ENCODE measurements around the gene COMT. TPM values are rescaled to one million over a fixed set of nuclear protein-coding genes. Genes with fewer than 3 reads are reported as not detected.

COMT gene
- total and polyA plus RNA-seq, 2 experiments from 2014 or later = 490 to 508 TPM

DNA sequence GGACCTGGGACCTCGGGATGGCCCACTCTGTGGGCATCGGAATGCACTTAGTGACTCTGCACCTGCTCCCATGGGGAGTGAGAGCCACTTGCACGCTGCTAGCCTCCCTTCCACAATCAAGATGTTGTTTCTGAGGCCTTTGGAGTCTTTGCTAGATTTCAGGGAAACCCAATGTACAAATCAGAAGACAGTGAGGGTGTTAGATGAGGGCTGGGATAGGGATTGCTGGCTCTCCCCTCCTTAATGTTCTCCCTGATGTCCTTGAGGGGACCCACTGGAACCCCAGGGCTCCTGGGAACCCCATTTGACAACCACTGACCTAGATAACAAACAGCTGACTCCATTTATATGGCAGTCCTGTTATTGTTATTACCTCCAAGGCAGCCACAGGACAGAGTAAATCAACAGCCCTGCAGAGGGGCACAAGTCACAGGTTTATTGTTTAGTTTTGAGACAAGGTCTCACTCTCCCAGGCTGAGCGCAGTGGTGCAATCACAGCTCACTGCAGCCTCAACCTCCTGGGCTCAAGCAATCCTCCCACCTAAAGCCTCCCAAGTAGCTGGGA is 31.3 kb upstream of the COMT start:
- 28 to 29% methylated on average over 4 of the region's 4 CpGs for WGBS, 2 experiments (ENCODE audit: low coverage in 1 of 2, low lambda C conversion rate in 2 of 2, missing lambda C conversion rate in 2 of 2)
- in situ Hi-C loops (cut with MboI) = no loop called here

DNA sequence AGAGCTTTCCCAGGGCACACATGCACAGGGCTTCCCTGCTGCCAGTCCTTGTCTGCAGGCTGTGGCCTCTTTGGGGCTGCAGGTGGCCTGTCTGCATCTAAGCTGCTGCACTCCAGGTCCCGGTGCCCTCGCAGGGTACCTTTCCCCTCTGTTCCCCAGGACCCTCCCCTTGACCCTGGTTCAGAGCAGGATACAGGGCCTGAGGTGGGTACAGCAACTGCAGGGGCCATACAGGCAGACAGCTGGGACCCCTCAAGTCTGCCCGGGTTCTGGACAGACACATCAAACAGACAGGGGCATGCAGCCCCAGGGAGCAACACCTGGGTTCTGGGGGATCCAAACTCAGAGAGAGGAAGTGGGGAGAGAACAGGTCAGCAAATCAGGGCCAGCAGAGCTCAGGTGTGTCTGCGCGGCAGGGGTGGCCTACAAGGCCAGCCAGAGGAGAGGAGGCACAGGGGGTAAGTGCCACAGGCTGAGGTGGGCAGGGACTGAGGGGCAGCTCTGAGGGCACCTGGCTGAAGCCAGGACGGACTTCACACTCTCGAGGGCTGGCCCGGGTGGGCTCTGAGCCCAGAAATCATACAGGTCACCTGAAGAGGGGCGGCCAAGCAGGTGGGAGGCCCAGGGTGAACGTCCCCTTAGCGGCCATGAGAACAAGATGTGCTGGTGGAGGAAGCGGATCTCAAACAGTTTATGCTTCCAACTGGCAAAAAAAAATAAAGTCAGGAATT is 29.9 kb upstream of the COMT start:
- H3K9ac ChIP-seq = no peak overlapping the region
- no peaks in the 10 kb centered on the region for H3K27me3 ChIP-seq (replicated peaks; ENCODE audit: insufficient read depth)
- no peak overlapping the region for H2AFZ ChIP-seq
- no peak overlapping the region for H3K4me2 ChIP-seq (ENCODE audit: unreplicated experiment)
- H3K9me3 ChIP-seq (ENCODE audit: low read depth) = no peaks in the 10 kb centered on the region
- WGBS, 2 experiments (ENCODE audit: low coverage in 1 of 2, low lambda C conversion rate in 2 of 2, missing lambda C conversion rate in 2 of 2) = 95 to 99% methylated on average over 12 of the region's 12 CpGs
- H3K79me2 ChIP-seq (ENCODE audit: insufficient read depth) = no peaks in the 10 kb centered on the region
- H3K27ac ChIP-seq = no peak overlapping the region
- no peak overlapping the region for H3K4me3 ChIP-seq
- no peaks in the 10 kb centered on the region for H3K9me2 ChIP-seq (ENCODE audit: insufficient read depth)
- in situ Hi-C loops (cut with MboI) = no loop called here
- no peaks in the 10 kb centered on the region for H4K20me1 ChIP-seq (ENCODE audit: insufficient read depth)
- DNase-seq = no peak
- peaks cover 7% of the 10 kb centered on the region; the same call in 1 of the 2 replicates for H3K36me3 ChIP-seq (ENCODE audit: low read depth)
- H3K4me1 ChIP-seq (ENCODE audit: insufficient read depth) = no peaks in the 10 kb centered on the region
- TF ChIP-seq EZH2phosphoT487 (IDR thresholded peaks at IDR 0.05; ENCODE audit: insufficient read depth, low read depth) (no peak), EZH2 (IDR thresholded peaks at IDR 0.05; ENCODE audit: insufficient read depth, poor library complexity, severe bottlenecking) (no peak)
- no peaks in the 10 kb centered on the region for H3F3A ChIP-seq (ENCODE audit: insufficient read depth)

More for the DNA sequence above, 31.3 kb upstream of the COMT start:
- TF ChIP-seq EZH2phosphoT487 (IDR thresholded peaks at IDR 0.05; ENCODE audit: insufficient read depth, low read depth) = no peak
- no peak for TF ChIP-seq EZH2 (IDR thresholded peaks at IDR 0.05; ENCODE audit: insufficient read depth, poor library complexity, severe bottlenecking)
- Histone ChIP-seq H3F3A (ENCODE audit: insufficient read depth) (no peaks in the 10 kb centered on the region), H3K9me3 (ENCODE audit: low read depth) (no peaks in the 10 kb centered on the region), H3K79me2 (ENCODE audit: insufficient read depth) (no peaks in the 10 kb centered on the region), H3K4me1 (ENCODE audit: insufficient read depth) (no peaks in the 10 kb centered on the region), H3K9ac (no peak overlapping the region), H3K36me3 (ENCODE audit: low read depth) (peaks cover 7% of the 10 kb centered on the region; the same call in 1 of the 2 replicates), H3K4me3 (no peak overlapping the region), H4K20me1 (ENCODE audit: insufficient read depth) (no peaks in the 10 kb centered on the region), H3K9me2 (ENCODE audit: insufficient read depth) (no peaks in the 10 kb centered on the region), H3K4me2 (ENCODE audit: unreplicated experiment) (no peak overlapping the region), H2AFZ (no peak overlapping the region), H3K27ac (no peak overlapping the region), H3K27me3 (replicated peaks; ENCODE audit: insufficient read depth) (no peaks in the 10 kb centered on the region)
- DNase-seq = no peak

DNA sequence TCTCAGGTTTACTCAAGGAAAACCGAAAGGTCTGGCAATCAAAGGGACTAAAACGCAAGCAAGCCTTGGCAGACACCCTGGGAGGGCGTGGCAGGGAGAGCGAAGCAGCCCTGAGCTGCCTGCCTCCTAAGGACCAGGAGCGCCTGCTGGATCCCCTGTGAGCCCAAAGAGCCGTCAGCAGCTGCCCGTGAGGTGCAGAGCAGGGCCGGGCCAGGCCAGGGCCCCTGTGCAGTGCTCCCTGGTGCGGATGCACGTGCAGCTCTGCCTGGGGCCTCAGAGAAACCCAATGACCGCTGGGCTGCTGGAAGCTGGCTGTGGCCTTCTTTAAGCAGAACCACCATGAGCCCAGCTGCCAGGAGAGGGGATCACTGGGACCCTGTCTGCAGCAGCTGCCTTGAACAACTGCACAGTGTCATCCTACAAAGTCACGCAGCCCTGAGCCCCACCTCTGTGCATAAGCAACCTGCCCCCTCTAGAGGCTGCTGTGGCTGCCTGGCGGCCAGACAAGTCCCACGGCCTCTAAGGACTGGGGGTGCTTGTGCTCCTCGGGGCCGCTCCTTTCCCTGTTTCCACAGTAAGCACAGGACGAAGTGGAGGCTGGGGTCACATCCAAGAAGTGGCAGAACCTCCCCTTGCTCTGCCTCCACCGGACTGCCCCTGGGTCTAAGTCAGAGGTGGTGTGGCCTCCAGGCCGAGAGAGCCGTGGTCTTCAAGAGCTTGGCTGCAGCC is 29.1 kb upstream of the COMT start:
- H3K4me3 ChIP-seq = no peak overlapping the region
- H3K9me2 ChIP-seq (ENCODE audit: insufficient read depth) = no peaks in the 10 kb centered on the region
- no peak for TF ChIP-seq EZH2 (IDR thresholded peaks at IDR 0.05; ENCODE audit: insufficient read depth, poor library complexity, severe bottlenecking)
- TF ChIP-seq EZH2phosphoT487 (IDR thresholded peaks at IDR 0.05; ENCODE audit: insufficient read depth, low read depth) = no peak
- H3K27ac ChIP-seq = no peak overlapping the region
- no peaks in the 10 kb centered on the region for H3F3A ChIP-seq (ENCODE audit: insufficient read depth)
- H3K9ac ChIP-seq = no peak overlapping the region
- no peaks in the 10 kb centered on the region for H3K27me3 ChIP-seq (replicated peaks; ENCODE audit: insufficient read depth)
- DNase-seq = no peak
- peaks cover 7% of the 10 kb centered on the region; the same call in 1 of the 2 replicates for H3K36me3 ChIP-seq (ENCODE audit: low read depth)
- WGBS, 2 experiments (ENCODE audit: low coverage in 1 of 2, low lambda C conversion rate in 2 of 2, missing lambda C conversion rate in 2 of 2) = 81 to 84% methylated on average over 20 of the region's 20 CpGs
- no peaks in the 10 kb centered on the region for H3K9me3 ChIP-seq (ENCODE audit: low read depth)
- H3K4me2 ChIP-seq (ENCODE audit: unreplicated experiment) = no peak overlapping the region
- H3K4me1 ChIP-seq (ENCODE audit: insufficient read depth) = no peaks in the 10 kb centered on the region
- in situ Hi-C loops (cut with MboI) = no loop called here
- no peak overlapping the region for H2AFZ ChIP-seq
- no peaks in the 10 kb centered on the region for H4K20me1 ChIP-seq (ENCODE audit: insufficient read depth)
- no peaks in the 10 kb centered on the region for H3K79me2 ChIP-seq (ENCODE audit: insufficient read depth)

DNA sequence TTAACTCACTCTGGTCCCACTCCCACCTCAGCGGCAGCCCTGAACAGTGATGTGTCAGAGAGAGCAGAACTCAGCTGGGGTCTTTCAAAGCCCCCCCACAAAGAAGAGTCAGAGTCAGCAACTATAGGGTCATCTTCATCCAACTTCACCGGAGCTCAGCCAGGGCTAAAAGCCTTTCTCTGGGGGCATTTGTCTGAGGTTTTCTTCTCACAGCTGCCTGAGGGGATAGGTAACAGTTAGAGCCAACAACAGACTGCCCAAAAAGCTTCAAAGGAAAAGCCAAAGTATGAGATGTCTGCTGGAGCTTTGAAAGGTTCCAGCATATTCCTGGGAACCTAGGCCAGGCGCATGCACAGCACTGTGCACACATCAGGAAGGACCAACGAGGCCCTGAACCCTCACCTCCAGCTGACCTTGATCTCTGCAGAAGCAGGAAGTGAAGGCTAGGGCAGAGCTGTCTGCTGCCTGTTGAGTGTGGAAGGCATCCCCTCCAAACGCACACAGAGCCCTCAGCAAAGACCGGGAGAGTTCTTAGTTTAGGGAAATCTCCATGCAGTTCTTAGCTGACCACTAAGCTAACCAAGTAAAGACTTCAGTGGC is 28.1 kb upstream of the COMT start:
- TF ChIP-seq EZH2 (IDR thresholded peaks at IDR 0.05; ENCODE audit: insufficient read depth, poor library complexity, severe bottlenecking) (no peak), EZH2phosphoT487 (IDR thresholded peaks at IDR 0.05; ENCODE audit: insufficient read depth, low read depth) (no peak)
- no peak overlapping the region for H3K9ac ChIP-seq
- no peak overlapping the region for H3K4me3 ChIP-seq
- H3K79me2 ChIP-seq (ENCODE audit: insufficient read depth) = no peaks in the 10 kb centered on the region
- 89% methylated on average over 6 of the region's 6 CpGs for WGBS, 2 experiments (ENCODE audit: low coverage in 1 of 2, low lambda C conversion rate in 2 of 2, missing lambda C conversion rate in 2 of 2)
- H3K9me2 ChIP-seq (ENCODE audit: insufficient read depth) = no peaks in the 10 kb centered on the region
- in situ Hi-C loops (cut with MboI) = no loop called here
- H2AFZ ChIP-seq = no peak overlapping the region
- DNase-seq = no peak
- H3K4me2 ChIP-seq (ENCODE audit: unreplicated experiment) = no peak overlapping the region
- no peaks in the 10 kb centered on the region for H3F3A ChIP-seq (ENCODE audit: insufficient read depth)
- H3K4me1 ChIP-seq (ENCODE audit: insufficient read depth) = no peaks in the 10 kb centered on the region
- no peaks in the 10 kb centered on the region for H3K27me3 ChIP-seq (replicated peaks; ENCODE audit: insufficient read depth)
- peaks cover 7% of the 10 kb centered on the region; the same call in 1 of the 2 replicates for H3K36me3 ChIP-seq (ENCODE audit: low read depth)
- H3K27ac ChIP-seq = no peak overlapping the region
- no peaks in the 10 kb centered on the region for H3K9me3 ChIP-seq (ENCODE audit: low read depth)
- H4K20me1 ChIP-seq (ENCODE audit: insufficient read depth) = no peaks in the 10 kb centered on the region
